Mesendoderm (in vitro differentiated cells): ENCODE results near the gene CLSTN2.

ENCODE experiments used
- DNase-seq: peaks from one replicate; pipeline ENCODE4 v3.0.0; 2013
- H2AK5ac ChIP-seq: 2 replicates; pipeline ENCODE4 v1.6.1; 2013; ENCODE audit warnings: low read length, inconsistent platforms
- H2BK120ac ChIP-seq: 2 replicates; pipeline ENCODE4 v1.6.1; 2013; ENCODE audit warnings: low read depth, mild to moderate bottlenecking, low read length, moderate library complexity, mixed read lengths
- H2BK15ac ChIP-seq: replicated peaks from 2 replicates; pipeline ENCODE4 v1.6.1; 2013; ENCODE audit warnings: low read depth, mild to moderate bottlenecking, moderate library complexity
- H2BK5ac ChIP-seq: 2 replicates; pipeline ENCODE4 v1.6.1; 2013; ENCODE audit warnings: low read length, inconsistent platforms
- H3K18ac ChIP-seq: 2 replicates; pipeline ENCODE4 v1.6.1; 2013; ENCODE audit warnings: mild to moderate bottlenecking, low read length, mixed read lengths
- H3K23ac ChIP-seq: one replicate; pipeline ENCODE4 v1.6.1; 2013; ENCODE audit warnings: low read length
- H3K27ac ChIP-seq: 2 replicates; pipeline ENCODE4 v1.5.1; 2013; ENCODE audit warnings: low read depth, mild to moderate bottlenecking, inconsistent platforms, low read length, moderate library complexity
- H3K27me3 ChIP-seq: 2 replicates; pipeline ENCODE4 v1.6.1; 2013; ENCODE audit warnings: low read length, control low read depth, mild to moderate bottlenecking, inconsistent platforms; ENCODE audit not compliant: insufficient read depth, poor library complexity
- H3K36me3 ChIP-seq: 2 replicates; pipeline ENCODE4 v1.6.1; 2013; ENCODE audit warnings: low read length, inconsistent platforms; ENCODE audit not compliant: control insufficient read depth, insufficient read depth
- H3K4ac ChIP-seq: one replicate; pipeline ENCODE4 v1.6.1; 2013; ENCODE audit warnings: low read depth, mild to moderate bottlenecking, low read length, moderate library complexity
- H3K4me1 ChIP-seq: 2 replicates; pipeline ENCODE4 v1.6.1; 2013; ENCODE audit warnings: low read depth, low read length, inconsistent platforms; ENCODE audit not compliant: control insufficient read depth
- H3K4me2 ChIP-seq: 2 replicates; pipeline ENCODE4 v1.6.1; 2013; ENCODE audit warnings: low read length
- H3K4me3 ChIP-seq: 2 replicates; pipeline ENCODE4 v1.5.1; 2013; ENCODE audit warnings: mild to moderate bottlenecking, low read length
- H3K56ac ChIP-seq: one replicate; pipeline ENCODE4 v1.6.1; 2013; ENCODE audit warnings: low read length
- H3K79me1 ChIP-seq: 2 replicates; pipeline ENCODE4 v1.6.1; 2013; ENCODE audit warnings: low read length, inconsistent platforms
- H3K79me2 ChIP-seq: 2 replicates; pipeline ENCODE4 v1.6.1; 2013; ENCODE audit warnings: mild to moderate bottlenecking, low read length; ENCODE audit not compliant: control insufficient read depth, insufficient read depth
- H3K9ac ChIP-seq: 2 replicates; pipeline ENCODE4 v1.6.1; 2013; ENCODE audit warnings: low read length, inconsistent platforms
- H4K5ac ChIP-seq: one replicate; pipeline ENCODE4 v1.6.1; 2013; ENCODE audit warnings: low read length
- H4K8ac ChIP-seq: one replicate; pipeline ENCODE4 v1.6.1; 2013; ENCODE audit warnings: low read depth, mild to moderate bottlenecking, control low read depth, low read length, moderate library complexity
- WGBS: extraction: QIAGEN DNeasy Blood & Tissue Kit; methylation state at CpG from one replicate; pipeline ENCODE4 v1.1.7; 2013; ENCODE audit warnings: low lambda C conversion rate, missing lambda C conversion rate; ENCODE audit not compliant: insufficient coverage; ENCODE audit errors: extremely low coverage; 5-methylcytosine and 5-hydroxymethylcytosine counted together

CLSTN2 gene

DNA sequence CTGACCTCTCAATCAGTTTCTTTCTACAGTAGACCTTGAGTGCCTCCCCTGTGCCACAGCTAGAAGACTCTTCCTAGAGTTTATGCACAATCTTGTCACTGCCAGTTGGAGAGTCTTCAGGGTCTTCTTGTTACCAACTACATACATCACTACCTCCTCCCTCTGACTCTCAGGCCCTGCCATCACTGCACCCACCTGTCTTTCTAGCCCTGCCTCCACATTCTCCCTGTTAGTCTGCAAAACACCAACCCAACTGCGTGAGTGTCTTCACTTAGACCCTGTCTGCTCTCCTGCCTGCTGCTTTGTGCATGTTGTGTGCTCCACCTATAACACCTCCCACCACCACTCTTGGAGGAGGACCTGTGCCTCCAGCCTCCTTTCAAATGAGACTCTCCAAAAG is 34.4 kb downstream of the CLSTN2 start:
- Histone ChIP-seq H3K79me1 (no peaks in the 10 kb centered on the region), H3K4me1 (no peaks in the 10 kb centered on the region), H3K27me3 (no peaks in the 10 kb centered on the region), H3K18ac (no peak overlapping the region), H2BK15ac (no peak overlapping the region), H2BK120ac (no peak overlapping the region), H3K79me2 (no peaks in the 10 kb centered on the region), H3K27ac (no peak overlapping the region), H3K56ac (no peak overlapping the region), H2AK5ac (no peak overlapping the region), H3K9ac (no peak overlapping the region), H3K23ac (no peak overlapping the region), H3K4me3 (no peak overlapping the region), H3K4me2 (no peak overlapping the region), H4K5ac (no peak overlapping the region), H3K4ac (no peak overlapping the region), H2BK5ac (no peak overlapping the region), H4K8ac (no peak overlapping the region), H3K36me3 (no peaks in the 10 kb centered on the region)
- no peak for DNase-seq
- no CpG with 5 or more reads among the region's 1 CpG for WGBS

DNA sequence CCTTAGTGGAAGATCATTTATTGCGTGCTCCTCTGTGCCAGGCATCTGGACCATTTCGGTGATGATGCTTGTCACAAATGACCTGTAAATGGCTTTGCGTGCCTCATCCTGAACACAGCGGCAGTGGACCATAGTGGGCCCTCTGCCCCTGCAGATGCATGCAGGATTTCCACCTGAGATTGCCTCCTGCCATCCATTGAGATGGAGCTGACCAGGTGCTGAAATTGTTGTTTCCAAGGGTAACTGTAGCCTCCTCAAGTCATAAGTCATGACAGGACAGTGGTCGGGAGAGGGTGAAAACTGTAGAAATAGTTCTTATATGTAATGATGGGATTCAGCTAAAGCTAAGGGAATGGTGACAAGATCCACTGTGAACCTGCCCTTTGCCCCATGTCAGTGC is 35.5 kb downstream of the CLSTN2 start:
- Histone ChIP-seq H3K9ac (no peak overlapping the region), H3K79me2 (no peaks in the 10 kb centered on the region), H3K4me2 (no peak overlapping the region), H3K27me3 (no peaks in the 10 kb centered on the region), H2BK15ac (no peak overlapping the region), H3K79me1 (no peaks in the 10 kb centered on the region), H3K18ac (no peak overlapping the region), H2BK5ac (no peak overlapping the region), H3K4me1 (no peaks in the 10 kb centered on the region), H3K56ac (no peak overlapping the region), H3K4ac (no peak overlapping the region), H3K4me3 (no peak overlapping the region), H2AK5ac (no peak overlapping the region), H3K27ac (no peak overlapping the region), H4K5ac (no peak overlapping the region), H3K23ac (no peak overlapping the region), H2BK120ac (no peak overlapping the region), H3K36me3 (no peaks in the 10 kb centered on the region), H4K8ac (no peak overlapping the region)
- no CpG with 5 or more reads among the region's 5 CpGs for WGBS
- DNase-seq: peak; percentile 13

DNA sequence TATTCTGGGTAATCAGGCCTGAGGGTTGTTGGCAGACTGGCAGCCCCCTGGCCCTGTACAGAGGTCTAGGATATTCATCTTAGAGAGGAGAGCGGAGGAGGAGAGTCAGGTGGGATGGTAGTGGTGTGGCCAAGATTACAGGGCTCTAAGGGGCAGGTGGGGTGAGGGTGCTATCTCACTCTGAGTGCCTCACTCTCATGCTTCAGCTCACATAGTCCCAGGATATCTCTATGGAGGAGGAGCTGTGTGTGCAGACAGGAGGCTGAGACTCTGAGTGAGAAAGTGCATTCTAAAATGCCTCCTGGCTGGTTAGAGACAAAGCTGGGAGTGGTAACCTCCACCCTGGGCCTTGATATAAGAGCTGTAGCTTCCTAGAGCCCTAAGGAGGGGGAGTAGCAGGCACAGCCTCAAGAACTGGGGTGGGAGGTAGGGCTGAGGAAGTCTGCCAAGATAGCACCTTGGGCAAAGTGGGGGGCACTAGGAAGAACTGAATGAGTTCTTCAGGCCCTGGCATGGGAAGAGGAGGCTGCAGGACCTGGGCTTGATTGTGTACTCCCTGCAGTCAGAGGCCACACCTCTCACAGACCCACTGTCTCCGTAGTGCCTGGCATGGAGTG is 39.9 kb downstream of the CLSTN2 start:
- Histone ChIP-seq H3K27ac (no peak overlapping the region), H3K4me3 (no peak overlapping the region), H2AK5ac (no peak overlapping the region), H3K56ac (no peak overlapping the region), H3K9ac (no peak overlapping the region), H3K79me1 (no peaks in the 10 kb centered on the region), H3K18ac (no peak overlapping the region), H3K23ac (no peak overlapping the region), H2BK120ac (no peak overlapping the region), H2BK15ac (no peak overlapping the region), H3K4me2 (no peak overlapping the region), H2BK5ac (no peak overlapping the region), H3K79me2 (no peaks in the 10 kb centered on the region), H3K4me1 (no peaks in the 10 kb centered on the region), H4K8ac (no peak overlapping the region), H3K4ac (no peak overlapping the region), H3K27me3 (no peaks in the 10 kb centered on the region), H3K36me3 (no peaks in the 10 kb centered on the region), H4K5ac (no peak overlapping the region)
- DNase-seq: no peak
- WGBS: no CpG with 5 or more reads among the region's 2 CpGs

- peak; percentile 19 for DNase-seq
These were observed 40.8 kb downstream of the CLSTN2 start for GRCh38 chr3:139975594-139976365.

GRCh38 chr3:139978966-139979365 is 44.0 kb downstream of the CLSTN2 start:
- no peak for DNase-seq
- Histone ChIP-seq H3K79me1 (no peaks in the 10 kb centered on the region), H3K4me2 (no peak overlapping the region), H3K23ac (no peak overlapping the region), H3K56ac (no peak overlapping the region), H2AK5ac (no peak overlapping the region), H2BK120ac (no peak overlapping the region), H3K9ac (no peak overlapping the region), H3K4ac (no peak overlapping the region), H4K8ac (no peak overlapping the region), H2BK5ac (no peak overlapping the region), H3K4me3 (no peak overlapping the region), H3K36me3 (no peaks in the 10 kb centered on the region), H3K4me1 (no peaks in the 10 kb centered on the region), H3K27ac (no peak overlapping the region), H4K5ac (no peak overlapping the region), H3K27me3 (no peaks in the 10 kb centered on the region), H3K18ac (no peak overlapping the region), H3K79me2 (no peaks in the 10 kb centered on the region), H2BK15ac (no peak overlapping the region)
- no CpG with 5 or more reads among the region's 4 CpGs for WGBS

More at GRCh38 chr3:139975594-139976365, 40.8 kb downstream of the CLSTN2 start:
- Histone ChIP-seq H3K4me1 (no peaks in the 10 kb centered on the region), H2BK5ac (no peak overlapping the region), H2BK120ac (no peak overlapping the region), H3K79me1 (no peaks in the 10 kb centered on the region), H3K27me3 (no peaks in the 10 kb centered on the region), H2AK5ac (no peak overlapping the region), H3K4me2 (no peak overlapping the region), H3K4me3 (no peak overlapping the region), H3K79me2 (no peaks in the 10 kb centered on the region), H4K5ac (no peak overlapping the region), H3K4ac (no peak overlapping the region), H2BK15ac (no peak overlapping the region), H3K27ac (no peak overlapping the region), H3K18ac (no peak overlapping the region), H3K36me3 (no peaks in the 10 kb centered on the region), H3K56ac (no peak overlapping the region), H3K9ac (no peak overlapping the region), H4K8ac (no peak overlapping the region), H3K23ac (no peak overlapping the region)
- no CpG with 5 or more reads among the region's 5 CpGs for WGBS
